22Rv1 (cell line): ENCODE data around the gene TOP2B.

ENCODE experiments used
- ZFX ChIP-seq: fragments of 450-650 bp; IDR thresholded peaks from 2 replicates; pipeline ENCODE4 v1.6.1; 2017; ENCODE audit warnings: antibody characterized with exemption, borderline replicate concordance
- TF ChIP-seq, protein P1 (sequence below): fragments of 450-650 bp; IDR thresholded peaks from 2 replicates; pipeline ENCODE4 v1.5.1; 2017; ENCODE audit warnings: mild to moderate bottlenecking

DNA sequence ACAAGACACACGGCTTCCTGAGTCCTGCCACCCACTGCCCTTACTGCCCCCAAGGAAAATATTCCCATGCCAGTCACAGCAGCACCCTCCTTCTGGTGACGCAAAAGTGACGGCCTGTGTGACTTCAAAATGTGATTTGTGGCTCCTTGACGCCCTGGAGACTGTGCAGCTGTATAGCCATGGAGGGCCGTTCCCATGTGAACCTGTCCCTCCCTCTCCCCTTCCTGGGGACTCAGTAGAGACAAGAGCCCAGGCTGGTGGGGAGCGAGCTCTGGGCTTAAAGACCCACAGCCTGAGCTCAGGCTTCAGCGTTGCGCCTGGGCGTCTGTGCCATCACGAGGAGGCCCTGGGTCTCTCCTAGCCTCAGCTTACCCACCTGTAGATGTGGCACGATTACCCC, 78.2 kb downstream of the TOP2B start:
- TF ChIP-seq, protein P1, sequence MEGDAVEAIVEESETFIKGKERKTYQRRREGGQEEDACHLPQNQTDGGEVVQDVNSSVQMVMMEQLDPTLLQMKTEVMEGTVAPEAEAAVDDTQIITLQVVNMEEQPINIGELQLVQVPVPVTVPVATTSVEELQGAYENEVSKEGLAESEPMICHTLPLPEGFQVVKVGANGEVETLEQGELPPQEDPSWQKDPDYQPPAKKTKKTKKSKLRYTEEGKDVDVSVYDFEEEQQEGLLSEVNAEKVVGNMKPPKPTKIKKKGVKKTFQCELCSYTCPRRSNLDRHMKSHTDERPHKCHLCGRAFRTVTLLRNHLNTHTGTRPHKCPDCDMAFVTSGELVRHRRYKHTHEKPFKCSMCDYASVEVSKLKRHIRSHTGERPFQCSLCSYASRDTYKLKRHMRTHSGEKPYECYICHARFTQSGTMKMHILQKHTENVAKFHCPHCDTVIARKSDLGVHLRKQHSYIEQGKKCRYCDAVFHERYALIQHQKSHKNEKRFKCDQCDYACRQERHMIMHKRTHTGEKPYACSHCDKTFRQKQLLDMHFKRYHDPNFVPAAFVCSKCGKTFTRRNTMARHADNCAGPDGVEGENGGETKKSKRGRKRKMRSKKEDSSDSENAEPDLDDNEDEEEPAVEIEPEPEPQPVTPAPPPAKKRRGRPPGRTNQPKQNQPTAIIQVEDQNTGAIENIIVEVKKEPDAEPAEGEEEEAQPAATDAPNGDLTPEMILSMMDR, result no peak
- no peak for TF ChIP-seq ZFX
